Measurements from ENCODE around the gene BRIX1.

The BRIX1 gene

DNA sequence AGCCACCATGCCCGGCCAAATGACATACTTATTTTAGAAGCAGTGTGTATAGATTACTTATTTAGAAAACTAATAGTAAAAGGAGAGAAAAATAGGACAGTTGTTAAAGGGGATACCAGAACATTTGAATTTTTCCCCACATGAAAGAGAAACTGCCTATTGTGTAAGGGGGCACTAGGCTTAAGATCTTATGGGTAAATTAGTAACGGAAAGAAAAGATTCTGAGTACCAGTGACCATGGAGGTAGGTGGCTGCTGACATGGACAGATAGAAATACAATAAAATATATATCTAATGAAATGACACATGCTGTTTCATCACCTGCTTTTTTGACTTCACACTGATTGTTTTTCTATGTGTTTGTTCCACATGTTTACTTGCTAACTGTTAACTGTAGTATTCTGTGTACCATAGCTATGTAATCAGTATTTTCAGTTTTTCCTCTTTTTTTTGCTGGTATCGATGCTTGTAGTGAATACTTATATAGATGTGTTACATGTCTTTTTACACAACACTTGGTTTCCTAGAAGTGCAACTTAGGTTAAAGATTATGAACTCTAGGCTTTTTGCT lies 10.9 kb downstream of the BRIX1 start:
- TF ChIP-seq, protein P1, sequence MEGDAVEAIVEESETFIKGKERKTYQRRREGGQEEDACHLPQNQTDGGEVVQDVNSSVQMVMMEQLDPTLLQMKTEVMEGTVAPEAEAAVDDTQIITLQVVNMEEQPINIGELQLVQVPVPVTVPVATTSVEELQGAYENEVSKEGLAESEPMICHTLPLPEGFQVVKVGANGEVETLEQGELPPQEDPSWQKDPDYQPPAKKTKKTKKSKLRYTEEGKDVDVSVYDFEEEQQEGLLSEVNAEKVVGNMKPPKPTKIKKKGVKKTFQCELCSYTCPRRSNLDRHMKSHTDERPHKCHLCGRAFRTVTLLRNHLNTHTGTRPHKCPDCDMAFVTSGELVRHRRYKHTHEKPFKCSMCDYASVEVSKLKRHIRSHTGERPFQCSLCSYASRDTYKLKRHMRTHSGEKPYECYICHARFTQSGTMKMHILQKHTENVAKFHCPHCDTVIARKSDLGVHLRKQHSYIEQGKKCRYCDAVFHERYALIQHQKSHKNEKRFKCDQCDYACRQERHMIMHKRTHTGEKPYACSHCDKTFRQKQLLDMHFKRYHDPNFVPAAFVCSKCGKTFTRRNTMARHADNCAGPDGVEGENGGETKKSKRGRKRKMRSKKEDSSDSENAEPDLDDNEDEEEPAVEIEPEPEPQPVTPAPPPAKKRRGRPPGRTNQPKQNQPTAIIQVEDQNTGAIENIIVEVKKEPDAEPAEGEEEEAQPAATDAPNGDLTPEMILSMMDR (conservative IDR thresholded peaks at IDR 0.05): no peak
- H3K27ac ChIP-seq: no peak overlapping the region

DNA sequence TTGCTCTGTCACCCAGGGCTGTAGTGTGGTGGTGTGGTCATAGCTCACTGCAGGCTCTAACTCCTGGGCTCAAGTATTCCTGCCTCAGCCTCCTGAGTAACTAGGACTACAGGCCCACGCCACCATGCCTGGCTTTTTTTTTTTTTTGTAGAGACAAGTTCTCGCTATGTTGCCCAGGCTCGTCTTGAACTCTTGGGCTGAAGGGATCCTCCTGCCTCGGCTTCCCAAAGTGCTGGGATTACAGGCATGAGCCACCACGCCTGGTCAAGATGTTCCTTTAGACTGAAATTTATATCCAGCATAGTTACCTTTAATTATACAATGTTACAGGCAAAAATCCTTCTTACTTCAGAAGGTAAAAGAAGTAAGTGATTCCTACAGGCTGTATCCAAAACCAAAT lies 12.3 kb downstream of the BRIX1 start:
- H3K27ac ChIP-seq: no peak overlapping the region
- TF ChIP-seq, protein P1 (conservative IDR thresholded peaks at IDR 0.05): no peak

DNA sequence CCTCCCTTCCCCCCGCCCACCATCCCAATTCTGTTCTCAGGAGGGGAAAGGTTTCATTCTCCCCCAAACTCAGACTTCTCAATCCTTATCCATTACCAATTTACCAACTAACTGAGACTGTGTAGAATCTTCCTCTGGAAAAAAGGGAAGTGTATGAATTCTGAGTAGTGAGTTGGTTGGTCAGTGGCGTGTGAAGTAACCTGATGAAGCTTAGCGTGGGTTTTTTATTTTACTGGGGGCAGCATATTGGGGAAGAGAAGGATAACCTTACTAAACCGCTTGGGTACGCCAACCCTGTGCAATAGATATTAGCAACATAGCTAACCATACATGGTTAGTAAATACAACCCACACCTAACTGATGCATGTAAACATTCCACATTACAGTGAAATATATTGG lies 12.8 kb downstream of the BRIX1 start:
- H3K27ac ChIP-seq: peak overlapping the region; percentile 95; the same call in 1 of the 2 replicates
- TF ChIP-seq, protein P1 (conservative IDR thresholded peaks at IDR 0.05): no peak

DNA sequence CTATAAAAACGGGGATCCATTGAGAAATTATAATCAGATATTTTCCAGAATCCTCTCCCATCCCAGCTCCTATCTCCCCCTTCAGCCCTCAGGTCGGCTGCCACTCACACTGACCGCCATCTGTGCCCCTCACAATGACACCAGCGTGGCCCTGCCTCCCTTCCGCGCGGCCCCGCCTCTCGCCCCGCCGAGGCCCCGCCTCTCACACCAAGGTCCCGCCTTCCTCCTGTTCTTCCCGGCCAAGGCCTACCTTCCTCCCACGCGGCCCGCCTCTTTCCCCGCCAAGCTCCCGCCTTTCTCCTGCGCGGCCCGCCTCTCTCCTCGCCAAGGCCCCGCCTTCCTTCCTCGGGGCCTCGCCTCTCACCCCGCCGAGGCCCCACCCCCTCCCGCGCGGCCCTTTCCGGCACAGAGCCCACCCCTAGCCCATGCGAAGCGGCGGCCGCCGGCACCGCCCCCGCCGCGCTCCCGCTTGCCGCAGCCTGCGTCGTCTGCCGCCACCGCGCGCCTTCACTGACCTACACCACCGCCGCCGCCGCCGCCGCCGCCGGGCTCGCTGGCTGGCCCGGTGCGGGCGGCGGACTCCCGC lies 13.7 kb downstream of the BRIX1 start, which contains the start of gene DNAJC21:
DNAJC21 (plus strand) TSS at position 426 of the 586 bp plus-strand sequence. CDS start 261 bp downstream, outside the sequence.
- TF ChIP-seq, protein P1 (conservative IDR thresholded peaks at IDR 0.05): no peak; the same call in 1 of the 2 replicates
- peak within 1 kb of the TSS; percentile 95 for H3K27ac ChIP-seq

DNA sequence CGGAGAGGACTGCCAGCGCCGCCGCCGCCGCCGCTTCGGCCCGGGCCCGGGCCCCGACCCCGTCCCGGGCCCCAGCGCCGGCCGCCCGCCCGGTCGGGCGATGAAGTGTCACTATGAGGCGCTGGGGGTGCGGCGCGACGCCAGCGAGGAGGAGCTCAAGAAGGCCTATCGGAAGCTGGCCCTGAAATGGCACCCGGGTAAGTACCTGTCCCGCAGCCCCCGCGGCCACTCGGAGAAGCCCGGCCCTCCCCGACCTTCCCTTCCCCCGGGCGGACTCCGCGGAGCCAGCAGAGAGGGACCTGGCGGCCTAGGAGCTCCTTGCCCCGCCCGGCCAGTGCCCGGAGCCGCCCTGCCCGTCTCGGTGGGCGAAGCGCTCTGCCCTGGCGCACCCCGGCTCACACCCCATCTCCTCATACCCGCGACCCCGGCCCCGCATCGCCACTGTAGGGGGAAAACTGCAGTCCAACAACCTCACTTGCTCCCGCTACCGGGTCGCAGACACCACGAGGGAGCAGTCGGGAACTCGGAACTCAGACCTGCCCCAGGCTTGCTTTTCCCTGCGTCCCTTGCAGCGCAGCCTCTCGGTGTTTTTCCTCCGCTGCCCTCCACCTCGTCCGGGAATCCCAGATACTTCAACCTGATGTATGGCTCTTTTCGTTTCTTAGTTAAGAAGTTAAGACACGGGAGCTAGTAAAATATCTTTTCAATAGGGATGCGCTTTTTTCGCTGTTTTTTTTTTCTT lies 14.4 kb downstream of the BRIX1 start:
- TF ChIP-seq, protein P1 (conservative IDR thresholded peaks at IDR 0.05): no peak
- peak overlapping the region; percentile 95 for H3K27ac ChIP-seq

DNA sequence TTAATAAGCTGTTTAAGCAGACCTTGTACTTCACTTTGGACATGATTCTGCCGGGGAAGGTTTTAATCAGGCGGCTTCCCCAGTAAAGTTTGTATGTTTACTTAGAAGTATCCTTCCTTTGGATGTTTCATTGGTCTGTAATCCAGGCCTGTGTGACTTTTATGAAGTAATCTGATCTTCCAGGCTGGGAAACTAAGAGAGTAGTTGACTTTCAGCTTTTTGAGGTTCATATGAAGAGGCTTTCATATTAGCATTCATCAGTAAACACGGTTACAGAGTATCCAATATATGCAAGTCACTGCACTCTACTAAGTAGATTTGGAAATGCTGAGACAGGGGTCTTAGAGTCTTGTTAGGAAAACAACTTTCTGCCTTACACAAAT lies 14.9 kb downstream of the BRIX1 start:
- TF ChIP-seq, protein P1 (conservative IDR thresholded peaks at IDR 0.05): no peak
- H3K27ac ChIP-seq: peak overlapping the region; percentile 95

DNA sequence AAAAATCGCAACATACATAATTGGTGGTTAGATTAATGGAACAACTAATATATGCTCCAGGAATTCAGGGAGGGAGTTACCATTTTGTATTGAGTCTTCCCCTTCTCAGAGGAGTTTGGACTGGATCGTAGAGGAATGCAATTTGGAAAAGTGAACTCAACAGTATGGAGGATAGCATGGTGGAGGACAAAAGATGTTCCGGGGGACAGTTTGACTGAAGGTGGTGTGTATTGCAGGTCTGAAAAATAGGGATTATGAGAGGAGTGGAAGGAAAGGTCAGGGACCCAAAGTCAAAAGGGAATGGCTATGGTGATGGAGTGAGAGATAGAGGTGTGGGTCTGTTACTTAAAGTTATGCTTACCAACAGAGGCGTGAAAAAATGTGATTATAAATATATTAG lies 15.4 kb downstream of the BRIX1 start:
- TF ChIP-seq, protein P1 (conservative IDR thresholded peaks at IDR 0.05): no peak
- peak overlapping the region; percentile 95 for H3K27ac ChIP-seq
